Activated T-helper 9 cell treated with anti-CD3 and anti-CD28 coated beads, Interleukin-2, amount 50 U/mL, for 16 hours (primary cell): ENCODE measurements around the gene RBMX.
"Not testable (repeated sequence)": the region's sequence is repeated elsewhere in the genome, so short reads cannot be mapped to it uniquely, and the experiment has no call there.

ENCODE experiments used
- DNase-seq: peaks from one replicate; pipeline ENCODE4 v3.0.0-alpha.2; 2020; ENCODE audit warnings: low read depth

The RBMX gene

GRCh38 chrX:136880452-136881013 lies at the start of gene RBMX:
Gene RBMX, minus strand, starts transcription at chrX:136880725. Its CDS starts 1,298 bp downstream, at chrX:136879427.
- peak; percentile 74 for DNase-seq

- DNase-seq = not testable (repeated sequence)
Measured at GRCh38 chrX:136921438-136921837, 40.9 kb upstream of the RBMX start.

GRCh38 chrX:136920001-136920400 lies 39.5 kb upstream of the RBMX start:
- DNase-seq = no peak

GRCh38 chrX:136916827-136917226 lies 36.3 kb upstream of the RBMX start:
- DNase-seq = no peak

GRCh38 chrX:136911661-136912060 lies 31.1 kb upstream of the RBMX start:
- DNase-seq = not testable (repeated sequence)

GRCh38 chrX:136911253-136911652 lies 30.7 kb upstream of the RBMX start:
- no peak for DNase-seq

- DNase-seq = no peak
Measured at GRCh38 chrX:136910565-136911035, 30.1 kb upstream of the RBMX start.

- peak; percentile 25 for DNase-seq
Measured at GRCh38 chrX:136909706-136910564, 29.4 kb upstream of the RBMX start.

GRCh38 chrX:136909119-136909705 lies 28.7 kb upstream of the RBMX start:
- peak; percentile 66 for DNase-seq

- DNase-seq = no peak
Measured at GRCh38 chrX:136907621-136908020, 27.1 kb upstream of the RBMX start.

GRCh38 chrX:136906921-136907510 lies 26.5 kb upstream of the RBMX start:
- DNase-seq = no peak

- DNase-seq = not testable (repeated sequence)
Measured at GRCh38 chrX:136904067-136904466, 23.5 kb upstream of the RBMX start.

- DNase-seq = not testable (repeated sequence)
Measured at GRCh38 chrX:136900071-136900470, 19.5 kb upstream of the RBMX start.

- no peak for DNase-seq
Measured at GRCh38 chrX:136899221-136899620, 18.7 kb upstream of the RBMX start.

GRCh38 chrX:136898752-136899151 lies 18.2 kb upstream of the RBMX start:
- not testable (repeated sequence) for DNase-seq

- DNase-seq = no peak
Measured at GRCh38 chrX:136896121-136896914, 15.8 kb upstream of the RBMX start.

- no peak for DNase-seq
Measured at GRCh38 chrX:136892412-136892811, 11.9 kb upstream of the RBMX start.

GRCh38 chrX:136890596-136890995 lies 10.1 kb upstream of the RBMX start:
- DNase-seq = not testable (repeated sequence)

- no peak for DNase-seq
Measured at GRCh38 chrX:136889269-136889668, 8.7 kb upstream of the RBMX start.

- DNase-seq = no peak
Measured at GRCh38 chrX:136880003-136880451, 498 bp downstream of the RBMX start.

- DNase-seq = no peak
Measured at GRCh38 chrX:136879001-136879687, 1.4 kb downstream of the RBMX start.
